WTC11 (cell line): ENCODE results near the gene ITK. TPM values are rescaled to one million over a fixed set of nuclear protein-coding genes. Genes with fewer than 3 reads are reported as not detected.

Experiments used
- ATAC-seq: fragments of 200-7000 bp; cut with Tn5 transposase; 2 replicates; pipeline ENCODE4 v1.10.0; 2021; ENCODE audit warnings: mild to moderate bottlenecking, moderate library complexity
- CTCF ChIA-PET: fragments of 300-600 bp; sonication (Branson Sonifier 250); formaldehyde crosslinking; loops from one replicate; lab custom pipeline; 2021; ENCODE audit warnings: antibody characterized with exemption; lab: Charles Lee
- POLR2A ChIA-PET: fragments of 350-600 bp; sonication (Branson Sonifier 250); formaldehyde crosslinking; loops from one replicate; lab custom pipeline; 2021; ENCODE audit warnings: antibody characterized with exemption; lab: Charles Lee
- DNase-seq: peaks from one replicate; pipeline ENCODE4 v3.0.0; 2021; ENCODE audit warnings: low spot score
- H3K27ac Mint-ChIP-seq: 2 replicates; pipeline ENCODE4 v1.8.0; 2021; ENCODE audit warnings: mixed read lengths
- H3K27me3 Mint-ChIP-seq: 2 replicates; pipeline ENCODE4 v1.8.0; 2021; ENCODE audit warnings: low read depth, mild to moderate bottlenecking, moderate library complexity, mixed read lengths
- H3K36me3 Mint-ChIP-seq: 2 replicates; pipeline ENCODE4 v1.8.0; 2021; ENCODE audit warnings: mixed read lengths
- H3K4me1 Mint-ChIP-seq: 2 replicates; pipeline ENCODE4 v1.8.0; 2022; ENCODE audit warnings: mixed read lengths
- H3K4me3 Mint-ChIP-seq: 2 replicates; pipeline ENCODE4 v1.8.0; 2021; ENCODE audit warnings: mild to moderate bottlenecking, moderate library complexity, mixed read lengths
- H3K9me3 Mint-ChIP-seq: 2 replicates; pipeline ENCODE4 v1.8.0; 2021; ENCODE audit warnings: mixed read lengths
- ATF1 ChIP-seq: sonication (generic); formaldehyde crosslinking; IDR thresholded peaks from 2 replicates; pipeline ENCODE4 v1.8.1; 2023; ENCODE audit warnings: mild to moderate bottlenecking, moderate library complexity, missing genetic modification reagents
- CDX4 ChIP-seq: fragments of 250-450 bp; sonication (Bioruptor Pico); IDR thresholded peaks from 2 replicates; pipeline ENCODE4 v1.9.0; 2021; ENCODE audit warnings: moderate library complexity, mild to moderate bottlenecking, inconsistent platforms, borderline replicate concordance
- GABPB1 ChIP-seq: sonication (generic); formaldehyde crosslinking; IDR thresholded peaks from 2 replicates; pipeline ENCODE4 v1.8.1; 2023; ENCODE audit warnings: mild to moderate bottlenecking, missing genetic modification reagents
- HMGA2 ChIP-seq: fragments of 250-450 bp; sonication (Bioruptor Pico); IDR thresholded peaks from 2 replicates; pipeline ENCODE4 v1.4.0; 2021; ENCODE audit warnings: mild to moderate bottlenecking, moderate library complexity
- JAZF1 ChIP-seq: fragments of 250-450 bp; sonication (Bioruptor Pico); IDR thresholded peaks from 2 replicates; pipeline ENCODE4 v1.9.0; 2021; ENCODE audit warnings: moderate library complexity, mild to moderate bottlenecking, inconsistent platforms
- JUN ChIP-seq: sonication (generic); formaldehyde crosslinking; IDR thresholded peaks from 2 replicates; pipeline ENCODE4 v1.8.0; 2023; ENCODE audit warnings: mild to moderate bottlenecking, missing genetic modification reagents
- MLX ChIP-seq: sonication (generic); formaldehyde crosslinking; IDR thresholded peaks from 2 replicates; pipeline ENCODE4 v1.8.1; 2023; ENCODE audit warnings: mild to moderate bottlenecking, missing genetic modification reagents, moderate library complexity
- MXD4 ChIP-seq: fragments of 250-450 bp; sonication (Bioruptor Pico); IDR thresholded peaks from 2 replicates; pipeline ENCODE4 v1.8.0; 2021; ENCODE audit warnings: mild to moderate bottlenecking, moderate library complexity, borderline replicate concordance
- NFE2L1 ChIP-seq: sonication (generic); formaldehyde crosslinking; IDR thresholded peaks from 2 replicates; pipeline ENCODE4 v1.8.1; 2023; ENCODE audit warnings: missing genetic modification reagents
- RORB ChIP-seq: fragments of 250-450 bp; sonication (Bioruptor Pico); IDR thresholded peaks from 2 replicates; pipeline ENCODE4 v1.9.0; 2021; ENCODE audit warnings: mild to moderate bottlenecking
- SP1 ChIP-seq: sonication (generic); formaldehyde crosslinking; conservative IDR thresholded peaks from 2 replicates; pipeline ENCODE4 v1.8.1; 2022; ENCODE audit warnings: missing genetic modification reagents
- TCF7 ChIP-seq: sonication (generic); formaldehyde crosslinking; IDR thresholded peaks from 2 replicates; pipeline ENCODE4 v1.8.0; 2022; ENCODE audit warnings: mild to moderate bottlenecking, low read depth, missing genetic modification reagents, moderate library complexity
- ZNF396 ChIP-seq: fragments of 250-450 bp; sonication (Bioruptor Pico); IDR thresholded peaks from 2 replicates; pipeline ENCODE4 v1.8.0; 2021; ENCODE audit warnings: mild to moderate bottlenecking, moderate library complexity, borderline replicate concordance
- ZSCAN18 ChIP-seq: fragments of 250-450 bp; sonication (Bioruptor Pico); IDR thresholded peaks from 2 replicates; pipeline ENCODE4 v2.1.2; 2022; ENCODE audit warnings: mild to moderate bottlenecking, moderate library complexity
- total RNA-seq: library from RNA; stranded (reverse); gene quantifications from 3 replicates; pipeline ENCODE4 v1.2.3, GENCODE V29; 2021
- TF ChIP-seq, protein P1 (sequence below): sonication (generic); formaldehyde crosslinking; IDR thresholded peaks from 2 replicates; pipeline ENCODE4 v1.8.0; 2023; ENCODE audit warnings: mild to moderate bottlenecking, missing genetic modification reagents
- TF ChIP-seq, protein P2 (sequence below): fragments of 250-450 bp; sonication (Bioruptor Pico); IDR thresholded peaks from 2 replicates; pipeline ENCODE4 v1.9.0; 2021; ENCODE audit warnings: mild to moderate bottlenecking, borderline replicate concordance
- TF ChIP-seq, protein P3 (sequence below): sonication (generic); formaldehyde crosslinking; IDR thresholded peaks from 2 replicates; pipeline ENCODE4 v1.8.1; 2023; ENCODE audit warnings: mild to moderate bottlenecking, moderate library complexity, missing genetic modification reagents
- TF ChIP-seq, protein P4 (sequence below): sonication (generic); formaldehyde crosslinking; IDR thresholded peaks from 2 replicates; pipeline ENCODE4 v1.8.1; 2022; ENCODE audit warnings: mild to moderate bottlenecking, moderate library complexity, missing genetic modification reagents
- TF ChIP-seq, protein P5 (sequence below): sonication (generic); formaldehyde crosslinking; IDR thresholded peaks from 2 replicates; pipeline ENCODE4 v1.8.1; 2023; ENCODE audit warnings: mild to moderate bottlenecking, missing genetic modification reagents, moderate library complexity

The ITK gene
- total RNA-seq, 1 experiment from 2014 or later, result 0.52 TPM

GRCh38 chr5:157203417-157203816 is 22.8 kb downstream of the ITK start:
- H3K9me3 Mint-ChIP-seq, result peaks cover 6% of the 10 kb centered on the region
- H3K27me3 Mint-ChIP-seq, result no peaks in the 10 kb centered on the region; the same call in 1 of the 2 replicates

More at GRCh38 chr5:157203417-157203816, 22.8 kb downstream of the ITK start:
- TF ChIP-seq CDX4, result no peak
- TF ChIP-seq, protein P1, sequence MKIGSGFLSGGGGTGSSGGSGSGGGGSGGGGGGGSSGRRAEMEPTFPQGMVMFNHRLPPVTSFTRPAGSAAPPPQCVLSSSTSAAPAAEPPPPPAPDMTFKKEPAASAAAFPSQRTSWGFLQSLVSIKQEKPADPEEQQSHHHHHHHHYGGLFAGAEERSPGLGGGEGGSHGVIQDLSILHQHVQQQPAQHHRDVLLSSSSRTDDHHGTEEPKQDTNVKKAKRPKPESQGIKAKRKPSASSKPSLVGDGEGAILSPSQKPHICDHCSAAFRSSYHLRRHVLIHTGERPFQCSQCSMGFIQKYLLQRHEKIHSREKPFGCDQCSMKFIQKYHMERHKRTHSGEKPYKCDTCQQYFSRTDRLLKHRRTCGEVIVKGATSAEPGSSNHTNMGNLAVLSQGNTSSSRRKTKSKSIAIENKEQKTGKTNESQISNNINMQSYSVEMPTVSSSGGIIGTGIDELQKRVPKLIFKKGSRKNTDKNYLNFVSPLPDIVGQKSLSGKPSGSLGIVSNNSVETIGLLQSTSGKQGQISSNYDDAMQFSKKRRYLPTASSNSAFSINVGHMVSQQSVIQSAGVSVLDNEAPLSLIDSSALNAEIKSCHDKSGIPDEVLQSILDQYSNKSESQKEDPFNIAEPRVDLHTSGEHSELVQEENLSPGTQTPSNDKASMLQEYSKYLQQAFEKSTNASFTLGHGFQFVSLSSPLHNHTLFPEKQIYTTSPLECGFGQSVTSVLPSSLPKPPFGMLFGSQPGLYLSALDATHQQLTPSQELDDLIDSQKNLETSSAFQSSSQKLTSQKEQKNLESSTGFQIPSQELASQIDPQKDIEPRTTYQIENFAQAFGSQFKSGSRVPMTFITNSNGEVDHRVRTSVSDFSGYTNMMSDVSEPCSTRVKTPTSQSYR (CRISPR knock-in tag), result no peak
- TF ChIP-seq, protein P2, sequence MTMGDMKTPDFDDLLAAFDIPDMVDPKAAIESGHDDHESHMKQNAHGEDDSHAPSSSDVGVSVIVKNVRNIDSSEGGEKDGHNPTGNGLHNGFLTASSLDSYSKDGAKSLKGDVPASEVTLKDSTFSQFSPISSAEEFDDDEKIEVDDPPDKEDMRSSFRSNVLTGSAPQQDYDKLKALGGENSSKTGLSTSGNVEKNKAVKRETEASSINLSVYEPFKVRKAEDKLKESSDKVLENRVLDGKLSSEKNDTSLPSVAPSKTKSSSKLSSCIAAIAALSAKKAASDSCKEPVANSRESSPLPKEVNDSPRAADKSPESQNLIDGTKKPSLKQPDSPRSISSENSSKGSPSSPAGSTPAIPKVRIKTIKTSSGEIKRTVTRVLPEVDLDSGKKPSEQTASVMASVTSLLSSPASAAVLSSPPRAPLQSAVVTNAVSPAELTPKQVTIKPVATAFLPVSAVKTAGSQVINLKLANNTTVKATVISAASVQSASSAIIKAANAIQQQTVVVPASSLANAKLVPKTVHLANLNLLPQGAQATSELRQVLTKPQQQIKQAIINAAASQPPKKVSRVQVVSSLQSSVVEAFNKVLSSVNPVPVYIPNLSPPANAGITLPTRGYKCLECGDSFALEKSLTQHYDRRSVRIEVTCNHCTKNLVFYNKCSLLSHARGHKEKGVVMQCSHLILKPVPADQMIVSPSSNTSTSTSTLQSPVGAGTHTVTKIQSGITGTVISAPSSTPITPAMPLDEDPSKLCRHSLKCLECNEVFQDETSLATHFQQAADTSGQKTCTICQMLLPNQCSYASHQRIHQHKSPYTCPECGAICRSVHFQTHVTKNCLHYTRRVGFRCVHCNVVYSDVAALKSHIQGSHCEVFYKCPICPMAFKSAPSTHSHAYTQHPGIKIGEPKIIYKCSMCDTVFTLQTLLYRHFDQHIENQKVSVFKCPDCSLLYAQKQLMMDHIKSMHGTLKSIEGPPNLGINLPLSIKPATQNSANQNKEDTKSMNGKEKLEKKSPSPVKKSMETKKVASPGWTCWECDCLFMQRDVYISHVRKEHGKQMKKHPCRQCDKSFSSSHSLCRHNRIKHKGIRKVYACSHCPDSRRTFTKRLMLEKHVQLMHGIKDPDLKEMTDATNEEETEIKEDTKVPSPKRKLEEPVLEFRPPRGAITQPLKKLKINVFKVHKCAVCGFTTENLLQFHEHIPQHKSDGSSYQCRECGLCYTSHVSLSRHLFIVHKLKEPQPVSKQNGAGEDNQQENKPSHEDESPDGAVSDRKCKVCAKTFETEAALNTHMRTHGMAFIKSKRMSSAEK (CRISPR knock-in tag), result no peak
- TF ChIP-seq JUN (CRISPR knock-in tag), result no peak
- no peak for TF ChIP-seq SP1 (CRISPR knock-in tag)
- TF ChIP-seq ZNF396 (CRISPR knock-in tag), result no peak
- TF ChIP-seq GABPB1 (CRISPR knock-in tag), result no peak
- TF ChIP-seq HMGA2 (CRISPR knock-in tag), result no peak
- TF ChIP-seq, protein P3, sequence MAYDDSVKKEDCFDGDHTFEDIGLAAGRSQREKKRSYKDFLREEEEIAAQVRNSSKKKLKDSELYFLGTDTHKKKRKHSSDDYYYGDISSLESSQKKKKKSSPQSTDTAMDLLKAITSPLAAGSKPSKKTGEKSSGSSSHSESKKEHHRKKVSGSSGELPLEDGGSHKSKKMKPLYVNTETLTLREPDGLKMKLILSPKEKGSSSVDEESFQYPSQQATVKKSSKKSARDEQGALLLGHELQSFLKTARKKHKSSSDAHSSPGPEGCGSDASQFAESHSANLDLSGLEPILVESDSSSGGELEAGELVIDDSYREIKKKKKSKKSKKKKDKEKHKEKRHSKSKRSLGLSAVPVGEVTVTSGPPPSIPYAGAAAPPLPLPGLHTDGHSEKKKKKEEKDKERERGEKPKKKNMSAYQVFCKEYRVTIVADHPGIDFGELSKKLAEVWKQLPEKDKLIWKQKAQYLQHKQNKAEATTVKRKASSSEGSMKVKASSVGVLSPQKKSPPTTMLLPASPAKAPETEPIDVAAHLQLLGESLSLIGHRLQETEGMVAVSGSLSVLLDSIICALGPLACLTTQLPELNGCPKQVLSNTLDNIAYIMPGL (CRISPR knock-in tag), result no peak
- TF ChIP-seq ATF1 (CRISPR knock-in tag), result no peak
- no peak for TF ChIP-seq NFE2L1 (CRISPR knock-in tag)
- TF ChIP-seq JAZF1 (CRISPR knock-in tag), result no peak
- TF ChIP-seq RORB, result no peak
- no peak for TF ChIP-seq ZSCAN18 (CRISPR knock-in tag)
- TF ChIP-seq, protein P4, sequence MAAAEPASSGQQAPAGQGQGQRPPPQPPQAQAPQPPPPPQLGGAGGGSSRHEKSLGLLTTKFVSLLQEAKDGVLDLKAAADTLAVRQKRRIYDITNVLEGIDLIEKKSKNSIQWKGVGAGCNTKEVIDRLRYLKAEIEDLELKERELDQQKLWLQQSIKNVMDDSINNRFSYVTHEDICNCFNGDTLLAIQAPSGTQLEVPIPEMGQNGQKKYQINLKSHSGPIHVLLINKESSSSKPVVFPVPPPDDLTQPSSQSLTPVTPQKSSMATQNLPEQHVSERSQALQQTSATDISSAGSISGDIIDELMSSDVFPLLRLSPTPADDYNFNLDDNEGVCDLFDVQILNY (CRISPR knock-in tag), result no peak
- no peak for TF ChIP-seq MLX (CRISPR knock-in tag)
- no peak for TF ChIP-seq MXD4 (CRISPR knock-in tag)
- TF ChIP-seq, protein P5, sequence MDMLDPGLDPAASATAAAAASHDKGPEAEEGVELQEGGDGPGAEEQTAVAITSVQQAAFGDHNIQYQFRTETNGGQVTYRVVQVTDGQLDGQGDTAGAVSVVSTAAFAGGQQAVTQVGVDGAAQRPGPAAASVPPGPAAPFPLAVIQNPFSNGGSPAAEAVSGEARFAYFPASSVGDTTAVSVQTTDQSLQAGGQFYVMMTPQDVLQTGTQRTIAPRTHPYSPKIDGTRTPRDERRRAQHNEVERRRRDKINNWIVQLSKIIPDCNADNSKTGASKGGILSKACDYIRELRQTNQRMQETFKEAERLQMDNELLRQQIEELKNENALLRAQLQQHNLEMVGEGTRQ (CRISPR knock-in tag), result no peak
- TF ChIP-seq TCF7 (CRISPR knock-in tag), result no peak
- ChIA-PET POLR2A (no interaction called here), CTCF (interaction anchor here (0.7 to 1.9 kb wide), 2 partner anchors 55 to 100 kb away, joined by 5 to 8 read pairs; no protein-coding TSS in a partner anchor)
- Mint-ChIP-seq H3K4me1 (no peaks in the 10 kb centered on the region), H3K4me3 (no peak overlapping the region), H3K36me3 (no peaks in the 10 kb centered on the region), H3K27ac (no peak overlapping the region)
- no peak for ATAC-seq
- DNase-seq, result no peak
